Endothelial cell of umbilical vein (primary cell): Measurements from ENCODE around the gene CPNE6. TPM values are rescaled to one million over a fixed set of nuclear protein-coding genes. Genes with fewer than 3 reads are reported as not detected.

Source experiments
- BruUV-seq: library from RNA; stranded (reverse); fragments of 400-500 nt; replicated peaks from 2 replicates; lab custom pipeline; 2021; lab: Mats Ljungman, UMichigan
- CTCF ChIA-PET: fragments of 300-600, 350-600 bp; sonication (Branson Sonifier 250); formaldehyde crosslinking; loops from one replicate; lab custom pipeline; 2021; ENCODE audit warnings: antibody characterized with exemption, inconsistent platforms; lab: Charles Lee
- POLR2A ChIA-PET: fragments of 300-600, 350-600 bp; sonication (Branson Sonifier 250); formaldehyde crosslinking; loops from one replicate; lab custom pipeline; 2021; ENCODE audit warnings: antibody characterized with exemption, inconsistent platforms; lab: Charles Lee
- DNase-seq: peaks from one replicate; pipeline ENCODE4 v3.0.0-alpha.2; 2011; ENCODE audit warnings: low read depth, low spot score
- FAIRE-seq: peaks from 2 replicates; lab custom pipeline; 2011; peaks lifted over from hg19 to GRCh38; lab: Jason Lieb, UNC
- H2AFZ ChIP-seq: 2 replicates; pipeline ENCODE4 v1.6.0; 2012; ENCODE audit warnings: low read depth, low read length, control low read depth, inconsistent platforms
- H3K27ac ChIP-seq: 2 replicates; pipeline ENCODE4 v1.5.1; 2011; ENCODE audit warnings: low read depth, mild to moderate bottlenecking, control low read depth, low read length, moderate library complexity; ENCODE audit not compliant: insufficient read depth
- H3K27me3 ChIP-seq, 2 experiments: 2 replicates each; pipeline versions ENCODE4 v1.6.0 to v1.6.1; 2011; ENCODE audit warnings: low read length in 2 of 2, mixed read lengths in 1 of 2; ENCODE audit not compliant: control insufficient read depth in 2 of 2, insufficient read depth in 2 of 2
- H3K36me3 ChIP-seq, 2 experiments: 2 replicates in 1 of 2; 3 replicates in 1 of 2; pipeline ENCODE4 v1.5.1; 2011; ENCODE audit warnings: low read length in 2 of 2, mild to moderate bottlenecking in 1 of 2, moderate library complexity in 1 of 2; ENCODE audit not compliant: control insufficient read depth in 2 of 2, insufficient read depth in 2 of 2; ENCODE audit errors: extremely low read depth in 1 of 2
- H3K4me1 ChIP-seq: 3 replicates; pipeline ENCODE4 v1.5.1; 2011; ENCODE audit warnings: mild to moderate bottlenecking, low read length; ENCODE audit not compliant: control insufficient read depth, insufficient read depth; ENCODE audit errors: extremely low read depth
- H3K4me2 ChIP-seq: 2 replicates; pipeline ENCODE4 v1.6.1; 2011; ENCODE audit warnings: low read length, control low read depth, mixed read lengths; ENCODE audit not compliant: insufficient read depth
- H3K4me3 ChIP-seq, 3 experiments: fragments of 200-600 bp in 1 of 3; sonication (generic), shearing (Covaris generic) in 1 of 3; replicated peaks in 1 of 3; 2 replicates each; pipeline ENCODE4 v1.5.1; 2011 to 2016; ENCODE audit warnings: control low read depth in 3 of 3, low read length in 3 of 3, mild to moderate bottlenecking in 2 of 3, inconsistent platforms in 1 of 3, low read depth in 1 of 3, moderate library complexity in 1 of 3; ENCODE audit not compliant: insufficient read depth in 1 of 3
- H3K79me2 ChIP-seq: 2 replicates; pipeline ENCODE4 v1.6.0; 2012; ENCODE audit warnings: low read length, inconsistent platforms; ENCODE audit not compliant: control insufficient read depth, insufficient read depth
- H3K9ac ChIP-seq: replicated peaks from 2 replicates; pipeline ENCODE3; 2011; ENCODE audit warnings: low read length, control low read depth; ENCODE audit not compliant: insufficient read depth; ENCODE audit errors: extremely low read depth
- H3K9me1 ChIP-seq: replicated peaks from 3 replicates; pipeline ENCODE4 v1.6.0; 2011; ENCODE audit warnings: mild to moderate bottlenecking, low read length; ENCODE audit not compliant: control insufficient read depth, insufficient read depth; ENCODE audit errors: extremely low read depth
- H3K9me3 ChIP-seq: replicated peaks from 2 replicates; pipeline ENCODE4 v1.5.1; 2012; ENCODE audit warnings: low read length, inconsistent platforms; ENCODE audit not compliant: control insufficient read depth, insufficient read depth
- H4K20me1 ChIP-seq: replicated peaks from 2 replicates; pipeline ENCODE3; 2011; ENCODE audit warnings: mild to moderate bottlenecking, low read length; ENCODE audit not compliant: control insufficient read depth, insufficient read depth; ENCODE audit errors: extremely low read depth
- EZH2 ChIP-seq: IDR thresholded peaks from 2 replicates; pipeline ENCODE4 v1.6.1; 2012; ENCODE audit warnings: borderline replicate concordance, low read depth, mild to moderate bottlenecking, moderate library complexity, low read length, inconsistent platforms; ENCODE audit not compliant: severe bottlenecking
- FOS ChIP-seq: IDR thresholded peaks from 2 replicates; pipeline ENCODE4 v1.6.1; 2011; ENCODE audit warnings: mild to moderate bottlenecking, low read length, moderate library complexity, borderline replicate concordance; ENCODE audit not compliant: insufficient read depth
- GATA2 ChIP-seq: IDR thresholded peaks from 2 replicates; pipeline ENCODE4 v1.7.0; 2011; ENCODE audit warnings: low read depth, mild to moderate bottlenecking, moderate library complexity, mixed read lengths, low read length; ENCODE audit not compliant: insufficient read length, insufficient read depth
- JUN ChIP-seq: IDR thresholded peaks from 2 replicates; pipeline ENCODE4 v1.6.1; 2011; ENCODE audit warnings: borderline replicate concordance, low read depth; ENCODE audit not compliant: insufficient read length, insufficient read depth
- MYC ChIP-seq: IDR thresholded peaks from one replicate; pipeline ENCODE4 v1.6.1; 2011; ENCODE audit warnings: mild to moderate bottlenecking, low read depth, low read length
- POLR2A ChIP-seq: IDR thresholded peaks from 2 replicates; pipeline ENCODE4 v1.6.1; 2012; ENCODE audit warnings: low read depth, mild to moderate bottlenecking, control low read depth, low read length
- POLR2AphosphoS5 ChIP-seq: IDR thresholded peaks from 2 replicates; pipeline ENCODE4 v1.6.1; 2012; ENCODE audit warnings: low read depth, mild to moderate bottlenecking, control low read depth, low read length, moderate library complexity; ENCODE audit not compliant: insufficient read depth
- dilution Hi-C: fragments of 300-500 bp; cut with MboI; formaldehyde crosslinking; loops from one replicate; pipeline ENCODE4 v1.15.0; 2019; ENCODE audit warnings: low sequenced_read_pairs; ENCODE audit not compliant: extremely low pct_ligation_motif_present
- intact Hi-C: fragments of 100-400 bp; cut with micrococcal nuclease; formaldehyde crosslinking; loops from one replicate; pipeline ENCODE4 v1.10.0; 2022
- polyA plus RNA-seq, 4 experiments: library from polyadenylated mRNA; depleted of rRNA in 3 of 4; stranded (reverse) in 3 of 4; unstranded in 1 of 4; fragments of >200 nt; gene quantifications; 2 replicates each; pipeline versions ENCODE4 v1.2.1 to v1.2.3, GENCODE V29; 2011 to 2012; ENCODE audit warnings: missing spikeins in 1 of 4
- total RNA-seq: library from RNA; stranded (reverse); gene quantifications from 2 replicates; pipeline ENCODE4 v1.2.3, GENCODE V29; 2021
- TF ChIP-seq, protein P1 (sequence below), 2 donors: IDR thresholded peaks; 1 replicate in 1 of 2; 2 replicates in 1 of 2; pipeline ENCODE4 v1.5.1; 2011; ENCODE audit warnings: low read length in 2 of 2, mild to moderate bottlenecking in 2 of 2, moderate library complexity in 2 of 2, control low read depth in 1 of 2, inconsistent platforms in 1 of 2, low read depth in 1 of 2; ENCODE audit not compliant: insufficient read depth in 1 of 2; ENCODE audit errors: extremely low read depth in 1 of 2
- TF ChIP-seq, protein P2 (sequence below): IDR thresholded peaks from 2 replicates; pipeline ENCODE4 v1.6.1; 2011; ENCODE audit not compliant: insufficient read depth, insufficient read length

Gene CPNE6
- total and polyA plus RNA-seq, 2 donors (not counting 3 experiments of a cell fraction or from before 2014, with no cell fraction given) = not detected

DNA sequence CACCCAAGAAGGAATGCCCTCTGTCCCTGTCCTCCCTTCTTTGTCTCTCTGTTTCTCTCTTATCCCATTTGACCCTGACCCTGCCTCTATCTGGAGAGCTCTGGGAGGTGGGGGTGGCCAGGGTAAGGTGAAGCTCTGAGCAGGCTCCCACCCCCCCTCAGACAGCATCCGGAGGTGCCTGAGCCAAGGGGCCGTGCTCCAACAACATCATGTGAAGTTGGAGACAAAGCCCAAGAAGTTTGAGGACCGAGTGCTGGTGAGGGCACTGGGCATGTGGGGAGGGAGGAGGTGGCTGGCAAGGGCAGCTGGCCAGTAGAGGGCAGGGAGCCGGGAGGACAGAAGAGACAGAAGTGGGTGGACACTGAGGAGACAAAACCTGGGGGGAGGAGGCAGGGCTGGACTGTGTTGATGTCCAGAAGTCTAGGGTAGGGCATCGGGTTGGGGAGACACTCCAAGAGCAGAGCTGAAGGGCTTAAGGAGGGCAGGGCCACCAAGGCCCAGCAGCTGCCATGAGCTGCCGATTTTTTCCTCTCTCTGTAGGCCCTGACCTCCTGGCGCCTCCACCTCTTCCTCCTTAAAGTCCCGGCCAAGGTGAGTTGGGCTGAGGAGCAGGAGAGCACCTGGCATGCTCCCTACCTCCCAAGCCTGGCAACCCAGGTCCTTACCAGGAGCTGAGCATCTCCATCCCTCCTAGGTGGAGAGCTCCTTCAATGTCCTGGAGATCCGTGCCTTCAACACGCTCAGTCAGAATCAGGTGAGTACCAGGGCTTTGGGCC lies 17.6 kb upstream of the CPNE6 start:
- Histone ChIP-seq H3K9ac (no peak overlapping the region), H3K27me3 (peaks cover 5 to 13% of the 10 kb centered on the region in 2 experiments), H3K9me1 (no peaks in the 10 kb centered on the region), H2AFZ (no peak overlapping the region), H3K79me2 (no peaks in the 10 kb centered on the region), H3K36me3 (no peaks in the 10 kb centered on the region), H3K4me1 (peaks cover 12% of the 10 kb centered on the region), H3K4me2 (no peak overlapping the region), H4K20me1 (no peaks in the 10 kb centered on the region), H3K4me3 (no peak overlapping the region), H3K27ac (no peak overlapping the region), H3K9me3 (no peaks in the 10 kb centered on the region)
- TF ChIP-seq, protein P1, sequence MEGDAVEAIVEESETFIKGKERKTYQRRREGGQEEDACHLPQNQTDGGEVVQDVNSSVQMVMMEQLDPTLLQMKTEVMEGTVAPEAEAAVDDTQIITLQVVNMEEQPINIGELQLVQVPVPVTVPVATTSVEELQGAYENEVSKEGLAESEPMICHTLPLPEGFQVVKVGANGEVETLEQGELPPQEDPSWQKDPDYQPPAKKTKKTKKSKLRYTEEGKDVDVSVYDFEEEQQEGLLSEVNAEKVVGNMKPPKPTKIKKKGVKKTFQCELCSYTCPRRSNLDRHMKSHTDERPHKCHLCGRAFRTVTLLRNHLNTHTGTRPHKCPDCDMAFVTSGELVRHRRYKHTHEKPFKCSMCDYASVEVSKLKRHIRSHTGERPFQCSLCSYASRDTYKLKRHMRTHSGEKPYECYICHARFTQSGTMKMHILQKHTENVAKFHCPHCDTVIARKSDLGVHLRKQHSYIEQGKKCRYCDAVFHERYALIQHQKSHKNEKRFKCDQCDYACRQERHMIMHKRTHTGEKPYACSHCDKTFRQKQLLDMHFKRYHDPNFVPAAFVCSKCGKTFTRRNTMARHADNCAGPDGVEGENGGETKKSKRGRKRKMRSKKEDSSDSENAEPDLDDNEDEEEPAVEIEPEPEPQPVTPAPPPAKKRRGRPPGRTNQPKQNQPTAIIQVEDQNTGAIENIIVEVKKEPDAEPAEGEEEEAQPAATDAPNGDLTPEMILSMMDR (IDR thresholded peaks at IDR 0.05; ENCODE audit: extremely low read depth in 1 of 2, insufficient read depth in 1 of 2, low read depth in 1 of 2, low read length in 2 of 2) = no peak
- DNase-seq (no peak), FAIRE-seq (no peak)
- no TSS peak for BruUV-seq
- intact Hi-C loops = no loop called here
- dilution Hi-C loops = no loop called here
- POLR2A ChIA-PET = interaction anchor here (0.6 kb wide), 1 partner anchor 273 kb away, joined by 5 read pairs; no protein-coding TSS in a partner anchor
- CTCF ChIA-PET = interaction anchor here (0.7 to 9.5 kb wide), 8 partner anchors 8 to 108 kb away, joined by 3 to 420 read pairs (median 3); partner anchors contain the start of genes DCAF11, IRF9, NRL and PCK2

DNA sequence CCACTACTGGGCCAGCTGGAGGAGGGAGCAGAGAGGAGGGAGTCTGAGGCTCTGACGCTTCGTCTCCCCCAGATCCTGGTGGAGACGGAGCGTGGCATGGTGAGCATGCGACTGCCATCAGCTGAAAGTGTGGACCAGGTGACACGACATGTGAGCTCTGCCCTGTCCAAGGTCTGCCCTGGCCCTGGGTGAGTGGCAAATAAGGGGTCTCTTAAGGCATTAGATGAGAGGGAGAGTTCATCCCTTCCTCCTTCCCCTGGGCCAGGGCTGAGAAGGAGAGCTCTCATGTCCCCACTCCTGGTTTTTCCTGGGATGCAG lies 17.1 kb upstream of the CPNE6 start:
- BruUV-seq = no TSS peak
- POLR2A ChIA-PET = interaction anchor here (0.6 kb wide), 1 partner anchor 273 kb away, joined by 5 read pairs; no protein-coding TSS in a partner anchor
- CTCF ChIA-PET = interaction anchor here (0.7 to 9.5 kb wide), 8 partner anchors 8 to 107 kb away, joined by 3 to 420 read pairs (median 3); partner anchors contain the start of genes DCAF11, IRF9, NRL and PCK2

More for the DNA sequence above, 17.1 kb upstream of the CPNE6 start:
- Histone ChIP-seq H3K4me3 (no peak overlapping the region), H3K27me3 (peaks cover 2 to 12% of the 10 kb centered on the region in 2 experiments), H4K20me1 (no peaks in the 10 kb centered on the region), H2AFZ (no peak overlapping the region), H3K27ac (no peak overlapping the region), H3K4me2 (no peak overlapping the region), H3K9ac (no peak overlapping the region), H3K9me3 (no peaks in the 10 kb centered on the region), H3K9me1 (no peaks in the 10 kb centered on the region), H3K79me2 (no peaks in the 10 kb centered on the region), H3K4me1 (peaks cover 12% of the 10 kb centered on the region), H3K36me3 (no peaks in the 10 kb centered on the region)
- DNase-seq (no peak), FAIRE-seq (no peak)
- dilution Hi-C loops = no loop called here
- TF ChIP-seq FOS = no peak
- TF ChIP-seq, protein P2, sequence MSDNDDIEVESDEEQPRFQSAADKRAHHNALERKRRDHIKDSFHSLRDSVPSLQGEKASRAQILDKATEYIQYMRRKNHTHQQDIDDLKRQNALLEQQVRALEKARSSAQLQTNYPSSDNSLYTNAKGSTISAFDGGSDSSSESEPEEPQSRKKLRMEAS = no peak
- no peak for TF ChIP-seq MYC
- TF ChIP-seq, protein P1 (IDR thresholded peaks at IDR 0.05; ENCODE audit: extremely low read depth in 1 of 2, insufficient read depth in 1 of 2, low read depth in 1 of 2, low read length in 2 of 2) = no peak
- TF ChIP-seq EZH2 = no peak
- no peak for TF ChIP-seq JUN
- no peak for TF ChIP-seq POLR2AphosphoS5
- no peak for TF ChIP-seq GATA2
- no peak for TF ChIP-seq POLR2A
- intact Hi-C loops = no loop called here
